ENCODE measurements around the gene IPCEF1. TPM values are rescaled to one million over a fixed set of nuclear protein-coding genes. Genes with fewer than 3 reads are reported as not detected.

Gene IPCEF1
- total RNA-seq, 1 experiment from 2014 or later: 0.57 TPM

DNA sequence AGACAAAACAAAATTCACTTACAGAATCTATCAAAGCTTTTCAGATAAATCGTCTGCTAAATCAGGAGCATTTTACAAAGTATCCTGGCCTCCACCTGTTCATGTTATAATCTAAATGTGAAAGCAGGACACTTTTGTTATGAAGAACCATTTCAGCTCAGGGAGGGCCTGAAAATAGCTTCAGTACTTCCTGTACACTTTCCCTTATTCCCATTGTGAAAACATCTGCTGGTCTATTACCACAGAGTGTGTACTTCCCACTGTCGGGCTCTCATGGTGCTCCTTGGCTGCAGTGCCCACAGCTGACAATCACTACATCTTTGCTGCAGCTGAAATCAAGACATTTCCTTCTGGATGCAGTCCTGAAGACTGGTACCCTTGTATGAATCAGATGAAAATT is 189.5 kb downstream of the IPCEF1 start:
- Histone ChIP-seq H2AFZ (no peak overlapping the region), H3K9me2 (ENCODE audit: insufficient read depth) (no peaks in the 10 kb centered on the region), H3K4me2 (no peak overlapping the region), H4K20me1 (ENCODE audit: insufficient read depth) (no peaks in the 10 kb centered on the region), H3K4me1 (replicated peaks; ENCODE audit: insufficient read depth) (no peaks in the 10 kb centered on the region), H3K9me3 (ENCODE audit: insufficient read depth, low read depth) (no peaks in the 10 kb centered on the region), H3F3A (ENCODE audit: insufficient read depth, low read depth) (no peaks in the 10 kb centered on the region), H3K27ac (no peak overlapping the region), H3K79me2 (ENCODE audit: low read depth) (no peaks in the 10 kb centered on the region), H3K36me3 (ENCODE audit: low read depth) (no peaks in the 10 kb centered on the region), H3K27me3 (ENCODE audit: insufficient read depth, low read depth) (no peaks in the 10 kb centered on the region), H3K4me3 (no peak overlapping the region)
- ChIA-PET POLR2A (ENCODE audit: unreplicated experiment) (no interaction called here), CTCF (interaction anchor here (0.5 kb wide), 1 partner anchor 129 kb away, joined by 3 read pairs; no protein-coding TSS in a partner anchor)
- no peak for DNase-seq
- BruUV-seq (replicated peaks): no TSS peak
- no peak for TF ChIP-seq EZH2 (IDR thresholded peaks at IDR 0.05; ENCODE audit: low read depth)
- TF ChIP-seq, protein P1, sequence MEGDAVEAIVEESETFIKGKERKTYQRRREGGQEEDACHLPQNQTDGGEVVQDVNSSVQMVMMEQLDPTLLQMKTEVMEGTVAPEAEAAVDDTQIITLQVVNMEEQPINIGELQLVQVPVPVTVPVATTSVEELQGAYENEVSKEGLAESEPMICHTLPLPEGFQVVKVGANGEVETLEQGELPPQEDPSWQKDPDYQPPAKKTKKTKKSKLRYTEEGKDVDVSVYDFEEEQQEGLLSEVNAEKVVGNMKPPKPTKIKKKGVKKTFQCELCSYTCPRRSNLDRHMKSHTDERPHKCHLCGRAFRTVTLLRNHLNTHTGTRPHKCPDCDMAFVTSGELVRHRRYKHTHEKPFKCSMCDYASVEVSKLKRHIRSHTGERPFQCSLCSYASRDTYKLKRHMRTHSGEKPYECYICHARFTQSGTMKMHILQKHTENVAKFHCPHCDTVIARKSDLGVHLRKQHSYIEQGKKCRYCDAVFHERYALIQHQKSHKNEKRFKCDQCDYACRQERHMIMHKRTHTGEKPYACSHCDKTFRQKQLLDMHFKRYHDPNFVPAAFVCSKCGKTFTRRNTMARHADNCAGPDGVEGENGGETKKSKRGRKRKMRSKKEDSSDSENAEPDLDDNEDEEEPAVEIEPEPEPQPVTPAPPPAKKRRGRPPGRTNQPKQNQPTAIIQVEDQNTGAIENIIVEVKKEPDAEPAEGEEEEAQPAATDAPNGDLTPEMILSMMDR (conservative IDR thresholded peaks at IDR 0.05): no peak
- intact Hi-C loops (cut with micrococcal nuclease; ENCODE audit: unreplicated experiment): no loop called here

DNA sequence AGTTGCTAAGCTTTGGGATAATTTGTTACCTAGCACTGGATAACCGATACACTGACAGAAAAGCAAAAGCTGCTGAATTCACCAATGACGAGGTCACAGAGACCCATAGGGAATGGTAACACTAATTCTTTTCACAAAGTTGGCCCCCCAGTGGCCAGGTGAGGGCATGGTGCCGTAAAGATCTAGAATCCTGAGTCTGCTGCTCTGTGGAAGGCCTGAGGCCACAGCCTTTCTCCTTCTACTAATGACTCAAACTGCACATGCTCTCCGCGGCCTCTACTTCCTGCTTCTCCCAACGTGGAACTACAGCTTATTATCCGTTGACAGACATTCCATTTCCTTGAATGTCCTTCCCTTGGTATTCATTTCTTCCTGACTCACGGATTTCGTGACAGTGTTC is 190.5 kb downstream of the IPCEF1 start:
- H3K9me2 ChIP-seq (ENCODE audit: insufficient read depth): no peaks in the 10 kb centered on the region
- no peak overlapping the region for H3K27ac ChIP-seq
- no peaks in the 10 kb centered on the region for H3K36me3 ChIP-seq (ENCODE audit: low read depth)
- no peaks in the 10 kb centered on the region for H4K20me1 ChIP-seq (ENCODE audit: insufficient read depth)
- TF ChIP-seq EZH2 (IDR thresholded peaks at IDR 0.05; ENCODE audit: low read depth): no peak
- TF ChIP-seq, protein P1 (conservative IDR thresholded peaks at IDR 0.05): no peak
- no peaks in the 10 kb centered on the region for H3K4me1 ChIP-seq (replicated peaks; ENCODE audit: insufficient read depth)
- ChIA-PET CTCF (no interaction called here), POLR2A (ENCODE audit: unreplicated experiment) (no interaction called here)
- no peak for DNase-seq
- intact Hi-C loops (cut with micrococcal nuclease; ENCODE audit: unreplicated experiment): no loop called here
- no peak overlapping the region for H3K4me2 ChIP-seq
- H3K79me2 ChIP-seq (ENCODE audit: low read depth): no peaks in the 10 kb centered on the region
- H3K9me3 ChIP-seq (ENCODE audit: insufficient read depth, low read depth): no peaks in the 10 kb centered on the region
- no TSS peak for BruUV-seq (replicated peaks)
- H2AFZ ChIP-seq: no peak overlapping the region
- no peaks in the 10 kb centered on the region for H3F3A ChIP-seq (ENCODE audit: insufficient read depth, low read depth)
- H3K27me3 ChIP-seq (ENCODE audit: insufficient read depth, low read depth): no peaks in the 10 kb centered on the region
- no peak overlapping the region for H3K4me3 ChIP-seq

DNA sequence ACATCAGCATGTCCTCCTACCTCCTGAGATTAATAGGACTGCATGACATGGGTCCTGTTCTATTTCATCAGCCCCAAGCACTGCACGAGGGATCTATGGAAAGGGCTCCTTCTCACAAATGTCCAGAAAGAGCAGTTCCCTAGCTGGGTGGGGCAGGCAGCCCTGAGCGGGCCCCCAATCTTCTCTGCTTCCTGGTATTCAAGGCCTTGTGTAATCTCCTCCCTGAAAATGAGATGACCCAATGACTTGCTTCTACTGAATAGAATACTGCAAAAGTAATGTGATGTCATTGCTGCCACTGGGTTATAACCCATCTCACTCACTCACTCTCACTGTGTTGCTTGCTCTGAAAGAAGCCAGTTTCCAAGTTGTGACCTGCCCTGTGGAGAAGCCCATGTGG is 191.1 kb downstream of the IPCEF1 start:
- Histone ChIP-seq H2AFZ (no peak overlapping the region), H3K27ac (no peak overlapping the region), H3K4me1 (replicated peaks; ENCODE audit: insufficient read depth) (no peaks in the 10 kb centered on the region), H3F3A (ENCODE audit: insufficient read depth, low read depth) (no peaks in the 10 kb centered on the region), H3K79me2 (ENCODE audit: low read depth) (no peaks in the 10 kb centered on the region), H4K20me1 (ENCODE audit: insufficient read depth) (no peaks in the 10 kb centered on the region), H3K4me3 (no peak overlapping the region), H3K36me3 (ENCODE audit: low read depth) (no peaks in the 10 kb centered on the region), H3K9me2 (ENCODE audit: insufficient read depth) (no peaks in the 10 kb centered on the region), H3K9me3 (ENCODE audit: insufficient read depth, low read depth) (no peaks in the 10 kb centered on the region), H3K4me2 (no peak overlapping the region), H3K27me3 (ENCODE audit: insufficient read depth, low read depth) (no peaks in the 10 kb centered on the region)
- POLR2A ChIA-PET (ENCODE audit: unreplicated experiment): no interaction called here
- CTCF ChIA-PET: no interaction called here
- no peak for DNase-seq
- intact Hi-C loops (cut with micrococcal nuclease; ENCODE audit: unreplicated experiment): no loop called here
- no peak for TF ChIP-seq EZH2 (IDR thresholded peaks at IDR 0.05; ENCODE audit: low read depth)
- TF ChIP-seq, protein P1 (conservative IDR thresholded peaks at IDR 0.05): no peak
- no TSS peak for BruUV-seq (replicated peaks)
